HG02798 (cell line): ENCODE data around the gene FOXO3.
"Not testable (repeated sequence)": the region's sequence is repeated elsewhere in the genome, so short reads cannot be mapped to it uniquely, and the experiment has no call there.

Experiments
- ATAC-seq: cut with Tn5 transposase; IDR thresholded peaks from one replicate; pipeline ENCODE4 v1.9.1; 2021; ENCODE audit warnings: mild to moderate bottlenecking; ENCODE audit not compliant: unreplicated experiment, poor library complexity

FOXO3 gene

GRCh38 chr6:108654465-108655106 is 93.9 kb downstream of the FOXO3 start:
- ATAC-seq: no peak

GRCh38 chr6:108655806-108656651 is 95.3 kb downstream of the FOXO3 start:
- no peak for ATAC-seq

GRCh38 chr6:108656836-108657235 is 96.1 kb downstream of the FOXO3 start:
- ATAC-seq: no peak

- no peak for ATAC-seq
Measured at GRCh38 chr6:108658174-108658573, 97.5 kb downstream of the FOXO3 start.

GRCh38 chr6:108658785-108659184 is 98.1 kb downstream of the FOXO3 start:
- ATAC-seq: not testable (repeated sequence)

GRCh38 chr6:108660251-108660650 is 99.5 kb downstream of the FOXO3 start:
- no peak for ATAC-seq

- no peak for ATAC-seq
Measured at GRCh38 chr6:108661430-108661829, 100.7 kb downstream of the FOXO3 start.

GRCh38 chr6:108661982-108662381 is 101.3 kb downstream of the FOXO3 start:
- no peak for ATAC-seq

- ATAC-seq: no peak
Measured at GRCh38 chr6:108662702-108663101, 102.0 kb downstream of the FOXO3 start.

- not testable (repeated sequence) for ATAC-seq
Measured at GRCh38 chr6:108663494-108664064, 102.9 kb downstream of the FOXO3 start.

GRCh38 chr6:108665495-108666196 is 104.9 kb downstream of the FOXO3 start:
- no peak for ATAC-seq

GRCh38 chr6:108666656-108667260 is 106.0 kb downstream of the FOXO3 start:
- ATAC-seq: no peak

GRCh38 chr6:108667993-108668392 is 107.3 kb downstream of the FOXO3 start:
- ATAC-seq: no peak

- ATAC-seq: no peak
Measured at GRCh38 chr6:108669673-108670072, 109.0 kb downstream of the FOXO3 start.

GRCh38 chr6:108671175-108671574 is 110.5 kb downstream of the FOXO3 start:
- ATAC-seq: no peak

GRCh38 chr6:108671790-108672189 is 111.1 kb downstream of the FOXO3 start:
- ATAC-seq: no peak

GRCh38 chr6:108672641-108673040 is 111.9 kb downstream of the FOXO3 start:
- no peak for ATAC-seq

GRCh38 chr6:108673153-108673552 is 112.4 kb downstream of the FOXO3 start:
- ATAC-seq: no peak

GRCh38 chr6:108673602-108674001 is 112.9 kb downstream of the FOXO3 start:
- ATAC-seq: no peak
